Body of pancreas (tissue), 4 donors: ENCODE results near the gene DYNC2H1. TPM values are rescaled to one million over a fixed set of nuclear protein-coding genes. Genes with fewer than 3 reads are reported as not detected.

ENCODE experiments used
- ATAC-seq: fragments of 150-250 bp; one replicate; pipeline ENCODE4 v1.9.1; 2016
- DNase-seq, 4 donors: peaks; one replicate each; pipeline ENCODE4 v3.0.0-alpha.2; 2019
- H3K27ac ChIP-seq, 4 donors: fragments of 200-600 bp; sonication (generic); 1 replicate in 3 of 4; 2 replicates in 1 of 4; pipeline versions ENCODE4 v1.5.1 to v1.6.1; 2016 to 2019; ENCODE audit warnings: mild to moderate bottlenecking in 1 of 4, mixed read lengths in 1 of 4, moderate library complexity in 1 of 4
- H3K27me3 ChIP-seq, 2 donors: fragments of 200-600 bp; sonication (generic); one replicate each; pipeline ENCODE4 v1.6.0; 2016; ENCODE audit warnings: mild to moderate bottlenecking in 1 of 2
- H3K36me3 ChIP-seq, 2 donors: fragments of 200-600 bp; sonication (generic); replicated peaks in 1 of 2; 2 replicates each; pipeline ENCODE4 v1.5.1; 2016; ENCODE audit warnings: low read depth in 2 of 2; ENCODE audit not compliant: insufficient read depth in 1 of 2
- H3K4me1 ChIP-seq: fragments of 200-600 bp; sonication (generic); one replicate; pipeline ENCODE4 v1.6.0; 2016
- H3K4me3 ChIP-seq, 2 donors: fragments of 200-600 bp; sonication (generic); 1 replicate in 1 of 2; 2 replicates in 1 of 2; pipeline ENCODE4 v1.5.1; 2016 to 2019
- H3K9me3 ChIP-seq, 3 donors: fragments of 200-600 bp; sonication (generic); 1 replicate in 2 of 3; 2 replicates in 1 of 3; pipeline ENCODE4 v1.5.1; 2016
- POLR2A ChIP-seq, 3 donors: fragments of 450-650 bp; IDR thresholded peaks; one replicate each; pipeline ENCODE4 v1.6.1; 2016; ENCODE audit warnings: antibody characterized with exemption in 3 of 3, mild to moderate bottlenecking in 2 of 3
- WGBS, 2 donors: methylation state at CpG; one replicate each; pipeline ENCODE4 v1.1.5; 2017; 5-methylcytosine and 5-hydroxymethylcytosine counted together
- intact Hi-C: fragments of 100-400 bp; cut with DNase I; formaldehyde crosslinking; loops from one replicate; pipeline ENCODE4 v1.15.1; 2023
- total RNA-seq, 2 donors: library from RNA; depleted of rRNA; stranded (reverse); fragments of >200 nt; gene quantifications; one replicate each; pipeline ENCODE4 v1.1.0, GENCODE V29; 2016
- TF ChIP-seq, protein P1 (sequence below), 7 experiments: fragments of 450-650 bp in 4 of 7; fragments of 200-600 bp in 3 of 7; sonication (generic) in 3 of 7; IDR thresholded peaks; one replicate each; pipeline ENCODE4 v1.5.1; 2016 to 2019; ENCODE audit warnings: antibody characterized with exemption in 7 of 7

The DYNC2H1 gene
- total RNA-seq, 2 donors from 2014 or later: 12.2 to 19.5 TPM

DNA sequence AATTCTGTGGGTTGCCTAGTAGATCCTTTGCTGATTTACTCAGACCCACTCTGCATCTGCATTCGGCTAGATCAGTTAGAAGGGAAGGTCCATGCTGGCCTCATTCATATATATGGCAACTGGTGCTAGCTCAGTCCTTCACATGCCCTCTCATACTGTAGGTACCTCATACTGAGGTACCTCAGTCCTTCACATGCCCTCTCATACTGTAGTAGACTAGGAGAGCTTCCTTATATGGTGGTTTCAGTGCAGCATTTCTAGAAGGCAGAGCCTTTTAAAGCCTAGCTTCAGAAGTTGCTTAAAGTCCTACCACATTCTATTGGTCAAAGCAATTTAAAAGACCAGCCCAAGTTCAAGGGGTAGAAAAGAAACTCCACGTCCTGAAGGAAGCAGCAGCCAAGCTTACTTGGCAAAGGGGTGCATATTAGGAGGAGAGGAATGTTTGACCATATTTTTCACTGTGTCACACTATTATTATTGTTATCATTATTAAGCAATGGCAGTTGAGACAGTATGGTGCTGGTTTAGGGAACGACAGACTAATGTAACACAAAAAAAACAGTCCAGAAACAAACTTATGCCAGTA, 356.4 kb downstream of the DYNC2H1 start:
- H3K36me3 ChIP-seq: no peaks in the 10 kb centered on the region
- H3K9me3 ChIP-seq: no peaks in the 10 kb centered on the region
- H3K27ac ChIP-seq: no peak overlapping the region
- ATAC-seq (no peak), DNase-seq (no peak)
- WGBS, 2 donors: 69 to 72% methylated on average over 3 of the region's 3 CpGs
- H3K27me3 ChIP-seq: no peaks in the 10 kb centered on the region
- no peak overlapping the region for H3K4me3 ChIP-seq
- no peaks in the 10 kb centered on the region for H3K4me1 ChIP-seq
- no peak for TF ChIP-seq POLR2A (IDR thresholded peaks at IDR 0.05)
- TF ChIP-seq, protein P1, sequence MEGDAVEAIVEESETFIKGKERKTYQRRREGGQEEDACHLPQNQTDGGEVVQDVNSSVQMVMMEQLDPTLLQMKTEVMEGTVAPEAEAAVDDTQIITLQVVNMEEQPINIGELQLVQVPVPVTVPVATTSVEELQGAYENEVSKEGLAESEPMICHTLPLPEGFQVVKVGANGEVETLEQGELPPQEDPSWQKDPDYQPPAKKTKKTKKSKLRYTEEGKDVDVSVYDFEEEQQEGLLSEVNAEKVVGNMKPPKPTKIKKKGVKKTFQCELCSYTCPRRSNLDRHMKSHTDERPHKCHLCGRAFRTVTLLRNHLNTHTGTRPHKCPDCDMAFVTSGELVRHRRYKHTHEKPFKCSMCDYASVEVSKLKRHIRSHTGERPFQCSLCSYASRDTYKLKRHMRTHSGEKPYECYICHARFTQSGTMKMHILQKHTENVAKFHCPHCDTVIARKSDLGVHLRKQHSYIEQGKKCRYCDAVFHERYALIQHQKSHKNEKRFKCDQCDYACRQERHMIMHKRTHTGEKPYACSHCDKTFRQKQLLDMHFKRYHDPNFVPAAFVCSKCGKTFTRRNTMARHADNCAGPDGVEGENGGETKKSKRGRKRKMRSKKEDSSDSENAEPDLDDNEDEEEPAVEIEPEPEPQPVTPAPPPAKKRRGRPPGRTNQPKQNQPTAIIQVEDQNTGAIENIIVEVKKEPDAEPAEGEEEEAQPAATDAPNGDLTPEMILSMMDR (IDR thresholded peaks at IDR 0.05): no peak
- intact Hi-C loops: no loop called here

DNA sequence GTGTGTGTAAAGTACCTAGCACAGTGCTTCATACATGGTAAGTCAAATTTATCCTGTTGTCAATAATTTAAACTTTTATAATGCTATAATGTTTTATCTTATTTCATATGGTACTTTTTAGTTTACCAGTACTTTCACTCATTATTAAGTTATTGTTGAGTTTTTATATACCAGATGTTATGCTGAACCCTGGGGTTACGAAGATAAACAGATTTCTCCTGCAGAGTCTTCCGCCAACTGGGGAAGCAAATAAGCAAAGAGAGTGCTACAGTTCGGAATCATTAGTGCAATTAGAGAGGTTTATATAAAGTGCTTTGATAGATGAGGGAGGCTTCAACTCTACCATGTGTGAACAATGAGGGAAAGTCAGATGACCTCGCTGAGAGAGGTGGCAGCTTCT, 362.3 kb downstream of the DYNC2H1 start:
- no peaks in the 10 kb centered on the region for H3K9me3 ChIP-seq
- H3K27ac ChIP-seq: no peak overlapping the region
- H3K4me1 ChIP-seq: no peaks in the 10 kb centered on the region
- no peak for TF ChIP-seq POLR2A (IDR thresholded peaks at IDR 0.05)
- TF ChIP-seq, protein P1 (IDR thresholded peaks at IDR 0.05): no peak
- no peaks in the 10 kb centered on the region for H3K27me3 ChIP-seq
- no peak overlapping the region for H3K4me3 ChIP-seq
- ATAC-seq (no peak), DNase-seq (no peak)
- WGBS, 2 donors: 92 to 95% methylated on average over 4 of the region's 4 CpGs
- intact Hi-C loops: no loop called here
- no peaks in the 10 kb centered on the region for H3K36me3 ChIP-seq

GRCh38 chr11:103476874-103477273, 367.6 kb downstream of the DYNC2H1 start:
- H3K27ac ChIP-seq: no peak overlapping the region
- WGBS, 2 donors: 78 to 91% methylated on average over 2 of the region's 2 CpGs
- no peaks in the 10 kb centered on the region for H3K36me3 ChIP-seq
- H3K4me3 ChIP-seq: no peak overlapping the region
- H3K27me3 ChIP-seq: no peaks in the 10 kb centered on the region
- ATAC-seq (no peak), DNase-seq (no peak)
- TF ChIP-seq POLR2A (IDR thresholded peaks at IDR 0.05): no peak
- TF ChIP-seq, protein P1 (IDR thresholded peaks at IDR 0.05): no peak
- no peaks in the 10 kb centered on the region for H3K9me3 ChIP-seq
- intact Hi-C loops: no loop called here
- no peaks in the 10 kb centered on the region for H3K4me1 ChIP-seq

DNA sequence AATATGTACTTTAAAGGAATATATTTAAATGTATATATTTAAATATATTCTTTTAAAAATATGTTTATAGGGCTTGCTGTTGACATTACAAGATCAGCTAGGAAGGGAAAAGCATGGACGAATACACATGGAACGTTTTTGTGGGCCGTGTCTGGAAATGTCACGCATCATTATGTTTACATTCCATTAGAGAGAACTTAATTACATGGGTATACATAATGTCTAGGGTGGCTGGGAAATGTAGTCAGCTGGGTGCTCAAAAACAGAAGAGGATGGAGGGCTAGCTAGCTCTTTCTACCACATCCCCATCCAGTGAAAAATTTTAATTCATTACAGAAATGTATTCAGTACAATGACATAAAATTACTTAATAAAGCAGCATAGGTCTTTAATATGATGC, 371.2 kb downstream of the DYNC2H1 start:
- Histone ChIP-seq H3K27me3 (no peaks in the 10 kb centered on the region), H3K9me3 (no peaks in the 10 kb centered on the region), H3K4me3 (no peak overlapping the region), H3K36me3 (no peaks in the 10 kb centered on the region), H3K27ac (no peak overlapping the region), H3K4me1 (no peaks in the 10 kb centered on the region)
- intact Hi-C loops: no loop called here
- ATAC-seq (no peak), DNase-seq (no peak)
- TF ChIP-seq, protein P1 (IDR thresholded peaks at IDR 0.05): no peak
- no peak for TF ChIP-seq POLR2A (IDR thresholded peaks at IDR 0.05)
- WGBS, 2 donors: 65 to 73% methylated on average over 4 of the region's 4 CpGs

GRCh38 chr11:103483996-103484395, 374.8 kb downstream of the DYNC2H1 start:
- intact Hi-C loops: no loop called here
- H3K9me3 ChIP-seq: no peaks in the 10 kb centered on the region
- ATAC-seq: no peak
- no peak overlapping the region for H3K27ac ChIP-seq
- TF ChIP-seq POLR2A (IDR thresholded peaks at IDR 0.05): no peak
- TF ChIP-seq, protein P1 (IDR thresholded peaks at IDR 0.05): no peak
- H3K4me3 ChIP-seq: no peak overlapping the region
- no peaks in the 10 kb centered on the region for H3K36me3 ChIP-seq
- H3K4me1 ChIP-seq: no peaks in the 10 kb centered on the region
- no peaks in the 10 kb centered on the region for H3K27me3 ChIP-seq
- DNase-seq: no peak
